Measurements from ENCODE around the gene C1orf167. TPM values are rescaled to one million over a fixed set of nuclear protein-coding genes. Genes with fewer than 3 reads are reported as not detected.

The C1orf167 gene
- total RNA-seq, 1 experiment from 2014 or later, result 0.39 TPM

DNA sequence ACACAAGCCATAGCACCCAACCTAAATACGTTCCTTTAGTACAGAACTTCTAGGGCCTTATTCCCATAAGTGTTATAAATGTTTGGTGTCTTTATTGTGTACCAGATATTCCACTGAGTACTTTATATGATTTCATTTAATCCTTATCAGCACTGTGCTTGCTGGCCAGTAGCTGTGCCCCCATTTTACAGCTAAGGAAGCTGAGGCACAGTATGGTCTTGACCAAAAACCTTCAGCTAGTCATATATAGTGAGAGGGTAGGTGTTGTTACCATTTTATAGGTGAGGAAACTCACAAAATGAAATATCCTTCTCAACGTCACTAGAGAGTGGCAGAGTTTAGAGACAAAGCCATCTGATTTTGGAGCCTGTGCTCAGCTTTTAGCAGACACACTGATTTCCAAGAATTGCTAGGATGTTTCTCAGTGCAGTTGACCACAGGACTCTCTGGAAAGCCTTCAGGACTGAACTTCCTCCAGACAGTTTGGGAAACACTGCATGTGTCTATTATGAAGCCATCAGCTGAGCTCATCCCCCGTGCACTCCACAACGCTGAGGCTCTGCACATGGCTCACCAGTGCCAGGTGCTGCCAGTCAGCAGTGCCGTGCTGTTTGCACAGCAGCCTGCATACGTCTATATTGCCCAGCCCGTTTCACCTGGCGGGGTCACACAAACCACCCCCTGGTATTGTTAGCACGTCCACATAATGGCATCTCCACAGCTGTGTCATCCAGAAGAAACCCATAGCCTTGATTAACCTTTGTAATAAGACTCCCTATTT is 70.1 kb downstream of the C1orf167 start:
- Mint-ChIP-seq H3K27me3 (ENCODE audit: low read depth) (no peaks in the 10 kb centered on the region), H3K27ac (no peak overlapping the region)
- H2BK120ac ChIP-seq (ENCODE audit: low read depth, low read length, poor library complexity, severe bottlenecking), result no peak overlapping the region

More for the DNA sequence above, 70.1 kb downstream of the C1orf167 start:
- no peak overlapping the region for H3K14ac ChIP-seq (ENCODE audit: insufficient read depth, low read length)
- DNase-seq, result no peak
- H3K9me3 Mint-ChIP-seq, result no peaks in the 10 kb centered on the region
- TF ChIP-seq CTCF (conservative IDR thresholded peaks at IDR 0.05), result no peak
- H3T11ph ChIP-seq (ENCODE audit: low read length), result no peak overlapping the region
- no peak overlapping the region for H4K5ac ChIP-seq (ENCODE audit: insufficient read length, low read depth, low read length)
- H2BK15ac ChIP-seq (ENCODE audit: low read depth, low read length), result no peak overlapping the region
- H3K79me1 ChIP-seq (ENCODE audit: insufficient read depth, low read depth, low read length, poor library complexity, severe bottlenecking), result no peaks in the 10 kb centered on the region
- no peak overlapping the region for H2AFZ ChIP-seq (ENCODE audit: low read length)
- H2BK5ac ChIP-seq (ENCODE audit: insufficient read length, low read length), result no peak overlapping the region
- H3K36me3 Mint-ChIP-seq (ENCODE audit: insufficient read depth in 1 of 3, low read depth in 3 of 3), result peaks cover 40 to 89% (median 61%) of the 10 kb centered on the region in 3 experiments
- H4K20me1 ChIP-seq (ENCODE audit: control insufficient read depth, insufficient read depth, insufficient read length), result no peaks in the 10 kb centered on the region
- H3K9me3 ChIP-seq (ENCODE audit: control insufficient read depth, low read depth, low read length), result no peaks in the 10 kb centered on the region
- H4K8ac ChIP-seq (replicated peaks; ENCODE audit: insufficient read length, low read depth, low read length), result no peak overlapping the region
- H3K4ac ChIP-seq (ENCODE audit: low read depth, low read length), result no peak overlapping the region
- H3K4me3 Mint-ChIP-seq, result no peak overlapping the region
- H3K23me2 ChIP-seq (ENCODE audit: insufficient read length, low read depth, low read length, poor library complexity, severe bottlenecking), result no peaks in the 10 kb centered on the region
- H3K27me3 ChIP-seq (ENCODE audit: insufficient read depth, low read length), result no peaks in the 10 kb centered on the region
- H3K4me2 ChIP-seq (ENCODE audit: insufficient read depth, insufficient read length, low read length), result no peak overlapping the region
- no peak overlapping the region for H3K18ac ChIP-seq (ENCODE audit: insufficient read length, low read depth, low read length)
- no peak overlapping the region for H3K27ac ChIP-seq (ENCODE audit: insufficient read length, low read depth, low read length)
- WGBS (ENCODE audit: extremely low coverage, insufficient read length, low lambda C conversion rate), result no CpG with 5 or more reads among the region's 9 CpGs
- no peaks in the 10 kb centered on the region for H3K4me1 ChIP-seq (ENCODE audit: insufficient read depth, low read length)
- H2AK5ac ChIP-seq (ENCODE audit: insufficient read length, low read length), result no peak overlapping the region
- H3K23ac ChIP-seq (ENCODE audit: insufficient read length, low read depth, low read length), result no peak overlapping the region
- no peaks in the 10 kb centered on the region for H3K79me2 ChIP-seq (ENCODE audit: insufficient read depth, low read length)
- H4K91ac ChIP-seq (ENCODE audit: insufficient read length, low read depth, low read length), result no peak overlapping the region
- no peak overlapping the region for H3K9ac ChIP-seq (ENCODE audit: extremely low read depth, insufficient read length, low read length)
- no peaks in the 10 kb centered on the region for H3K4me1 Mint-ChIP-seq
- no peak overlapping the region for H3K56ac ChIP-seq (ENCODE audit: insufficient read length, low read depth, low read length)
- H2BK12ac ChIP-seq (ENCODE audit: insufficient read length, low read depth, low read length), result no peak overlapping the region
- H2BK20ac ChIP-seq (ENCODE audit: low read depth, low read length, poor library complexity, severe bottlenecking), result no peak overlapping the region
